ENCODE results near the gene DHCR24.

DHCR24 gene

DNA sequence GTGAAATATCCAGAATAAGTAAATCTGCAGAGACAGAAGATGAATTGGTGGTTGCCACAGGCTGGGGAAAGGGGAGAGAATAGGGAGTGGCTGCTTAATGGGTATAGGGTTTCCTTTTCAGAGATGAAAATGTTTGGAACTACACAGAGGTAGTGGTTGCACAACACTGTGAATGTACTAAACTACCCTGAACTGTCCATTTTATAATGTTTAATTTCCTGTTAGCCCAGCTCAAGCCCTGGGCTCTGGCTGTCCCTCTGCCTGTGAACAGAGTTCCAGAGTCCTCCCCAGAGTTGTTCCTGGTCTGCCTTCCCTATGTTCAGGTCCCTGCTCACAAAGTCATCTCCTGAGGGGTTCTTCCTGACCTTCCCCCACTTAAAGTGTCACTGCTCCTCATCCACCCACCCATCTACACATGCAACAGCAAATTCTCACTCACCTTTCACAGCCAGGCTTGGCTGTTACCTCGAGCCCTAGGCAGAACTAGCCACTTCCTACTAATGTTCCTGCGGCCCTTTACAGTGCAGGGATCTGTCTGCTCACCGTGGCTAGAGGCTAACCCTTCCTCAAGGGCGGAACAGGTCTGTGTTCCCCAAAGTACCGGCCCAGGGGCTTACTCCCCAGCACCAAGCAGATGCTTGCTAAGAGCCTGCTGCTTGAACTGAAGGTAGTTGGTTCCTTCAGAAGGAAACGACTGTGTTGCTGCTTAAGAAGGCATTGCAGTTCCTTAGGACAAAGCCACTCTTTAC is 22.4 kb downstream of the DHCR24 start:
- no peak for DNase-seq

DNA sequence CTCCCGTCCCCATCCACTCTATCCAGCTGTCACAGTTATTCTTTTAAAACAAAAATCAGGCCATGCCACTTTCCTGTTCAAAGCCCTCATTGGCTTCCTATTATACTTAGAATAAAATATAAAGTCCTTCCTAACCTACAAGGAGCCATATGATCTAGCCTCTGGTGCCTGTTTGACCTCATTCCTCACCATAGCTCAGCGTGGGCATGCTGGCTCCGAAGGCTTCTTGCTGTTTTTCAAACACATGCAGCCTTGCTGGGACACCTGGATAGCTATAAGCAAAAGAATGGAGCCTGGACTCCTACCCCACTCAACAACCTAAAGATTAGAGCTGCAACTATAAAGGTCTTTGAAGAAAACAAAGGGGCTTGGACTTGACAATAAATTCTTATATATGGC is 23.7 kb downstream of the DHCR24 start:
- no peak for DNase-seq

- DNase-seq = no peak
These were observed 25.8 kb downstream of the DHCR24 start for GRCh38 chr1:54861070-54861761.

DNA sequence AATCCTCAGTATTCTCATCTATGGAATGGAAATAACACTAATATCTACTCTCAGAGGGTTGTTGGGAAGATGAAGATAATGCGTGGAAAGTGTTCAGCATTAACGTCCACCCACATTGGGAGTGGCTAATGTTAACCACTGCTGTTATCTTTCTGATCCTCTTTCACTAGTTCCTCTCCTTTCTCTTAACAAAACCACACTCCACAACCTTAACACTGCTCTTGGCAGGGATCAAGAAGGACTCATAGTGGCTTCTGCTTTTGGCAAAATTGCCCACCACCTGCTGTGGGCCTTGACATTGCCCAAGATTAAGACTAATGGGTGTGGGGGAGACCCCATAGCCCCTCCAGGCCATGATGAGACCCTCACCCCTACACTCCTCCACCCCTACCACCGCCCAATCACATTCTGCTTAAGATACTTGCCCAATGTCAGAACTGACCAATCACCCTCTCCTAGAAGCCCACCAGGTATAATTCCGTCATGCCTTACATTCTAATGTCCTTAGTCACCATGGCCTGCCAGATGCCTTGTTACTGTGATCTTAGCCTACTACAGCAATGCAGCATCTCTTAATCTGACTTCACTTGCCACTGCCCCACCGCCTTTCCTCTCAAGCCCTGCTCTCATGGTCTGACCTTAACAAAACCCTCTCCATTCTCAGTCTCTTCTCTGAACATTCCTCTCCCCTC is 27.1 kb downstream of the DHCR24 start:
- no peak for DNase-seq

DNA sequence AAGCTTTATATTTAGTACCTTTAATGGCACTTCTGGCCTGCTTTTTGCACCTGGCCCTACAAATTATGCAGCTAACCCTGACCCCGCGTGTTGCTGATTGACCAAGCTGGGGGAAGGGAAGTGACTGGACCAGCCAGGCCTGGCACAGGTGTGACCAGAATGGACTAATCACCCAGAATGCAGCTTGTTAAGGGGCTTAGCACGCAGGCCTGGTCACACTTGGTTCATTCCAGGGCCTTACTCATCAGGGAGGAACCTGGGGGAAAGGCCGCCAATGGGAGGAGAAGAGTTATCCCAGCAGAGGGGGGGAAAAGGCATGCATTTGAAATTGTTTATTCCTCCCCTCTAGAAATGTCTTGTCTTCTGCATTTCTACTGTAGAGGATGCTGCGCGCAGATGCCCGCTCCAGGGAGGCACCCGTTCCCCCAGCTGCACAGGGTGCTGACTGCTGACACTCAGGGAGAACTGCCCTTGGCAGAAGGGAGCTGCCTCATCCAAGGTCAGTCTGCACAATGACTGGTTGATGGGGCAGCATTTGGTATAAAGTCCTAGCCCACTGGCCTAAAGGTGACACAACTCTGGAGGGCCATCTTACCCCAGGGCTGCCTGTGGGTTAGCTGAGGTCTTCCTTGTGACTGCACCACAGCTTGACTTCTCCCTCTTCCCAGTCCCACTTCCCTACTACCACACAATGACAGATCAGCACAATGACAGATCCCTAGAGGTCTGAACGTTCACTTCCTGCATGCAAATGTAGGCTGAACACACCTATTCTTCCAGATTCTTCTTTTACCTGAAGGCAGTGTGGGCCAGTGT is 29.0 kb downstream of the DHCR24 start:
- DNase-seq = no peak

- DNase-seq = no peak
These were observed 29.9 kb downstream of the DHCR24 start for GRCh38 chr1:54857141-54857540.

GRCh38 chr1:54854381-54855020 is 32.5 kb downstream of the DHCR24 start:
- DNase-seq = no peak

DNA sequence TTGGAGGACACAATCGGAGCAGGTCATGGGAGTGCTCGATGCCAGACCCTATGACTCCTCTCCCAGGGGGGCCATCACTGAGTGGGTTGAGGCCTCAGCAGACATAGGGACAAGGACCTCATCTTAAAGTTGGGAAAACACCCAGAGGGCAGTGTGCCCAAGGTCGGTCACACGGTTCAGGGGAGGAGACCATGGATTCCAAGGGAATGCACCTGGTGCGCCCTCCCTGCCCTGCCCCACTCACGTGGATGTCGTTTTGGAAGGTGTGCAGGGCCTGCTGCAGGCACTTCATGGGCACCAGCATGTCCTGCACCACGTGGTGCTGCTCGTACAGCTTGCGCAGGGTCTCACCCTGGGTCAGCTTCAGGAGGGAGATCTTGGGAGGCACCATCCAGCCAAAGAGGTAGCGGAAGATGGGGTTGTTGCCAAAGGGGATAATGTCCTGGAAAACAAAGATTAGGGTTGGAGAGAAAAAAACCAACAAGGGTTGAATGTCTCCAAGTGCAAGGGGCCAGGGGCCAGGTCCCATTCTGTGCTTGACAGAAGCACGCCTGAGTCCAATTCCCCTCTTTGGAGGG is 33.1 kb downstream of the DHCR24 start:
- DNase-seq = no peak

DNA sequence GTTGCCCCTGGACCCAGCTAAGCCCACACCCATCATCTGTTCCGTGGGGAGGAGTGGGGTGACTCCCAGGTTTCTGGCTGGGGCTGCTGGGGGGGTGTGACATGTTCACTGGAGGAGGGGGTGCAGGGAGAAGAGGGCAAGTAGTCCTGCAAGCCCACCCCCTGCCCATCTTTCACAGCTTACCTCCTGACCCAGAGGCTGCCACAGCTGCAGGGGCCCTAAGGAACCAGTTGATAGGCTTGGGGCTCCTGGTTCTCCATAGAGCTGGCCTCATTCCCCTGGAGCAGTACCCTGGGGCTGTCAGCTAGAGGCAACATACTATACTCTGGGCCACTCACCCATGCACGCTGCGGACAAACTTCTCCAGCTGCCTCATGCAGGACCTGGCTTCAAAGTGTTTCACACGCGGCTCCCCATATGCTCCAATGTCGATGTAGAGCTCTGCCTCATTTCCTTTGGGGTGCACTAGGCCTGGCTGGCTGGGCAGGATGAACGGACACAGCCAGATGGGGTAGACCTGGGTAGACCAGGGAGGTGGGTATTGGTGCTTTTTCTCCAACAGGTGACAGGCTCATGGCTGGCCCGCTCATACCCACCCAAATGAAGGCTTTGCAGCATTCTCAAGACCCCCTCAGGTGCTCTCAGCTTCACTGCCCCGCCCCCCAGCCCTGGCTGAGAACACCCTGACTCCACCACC is 33.8 kb downstream of the DHCR24 start:
- no peak for DNase-seq

GRCh38 chr1:54851936-54852524 is 35.0 kb downstream of the DHCR24 start:
- DNase-seq = no peak

DNA sequence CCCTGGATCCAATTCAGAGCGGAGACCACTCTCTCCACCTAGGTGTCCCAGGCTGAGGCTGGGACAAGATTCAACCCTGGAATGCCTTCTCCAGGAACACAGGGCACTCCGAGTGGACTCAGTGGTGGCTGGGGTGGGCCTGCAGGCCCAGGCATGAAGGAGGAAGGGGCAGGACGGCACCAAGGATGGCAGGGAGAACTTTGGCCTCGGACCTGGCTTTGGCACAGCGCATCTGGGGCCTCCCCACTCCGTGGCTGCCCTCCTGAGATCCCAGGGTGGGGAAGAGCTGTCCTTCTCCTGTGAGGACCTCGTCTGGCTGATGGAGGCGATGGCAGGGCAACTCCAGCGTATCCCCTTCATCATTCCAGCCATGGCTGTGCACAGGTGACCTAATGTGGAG is 35.6 kb downstream of the DHCR24 start:
- DNase-seq = no peak

- no peak for DNase-seq
These were observed 36.3 kb downstream of the DHCR24 start for GRCh38 chr1:54850737-54851136.

- DNase-seq = no peak
These were observed 36.8 kb downstream of the DHCR24 start for GRCh38 chr1:54850069-54850730.

- DNase-seq = no peak
These were observed 37.6 kb downstream of the DHCR24 start for GRCh38 chr1:54849219-54850068.

DNA sequence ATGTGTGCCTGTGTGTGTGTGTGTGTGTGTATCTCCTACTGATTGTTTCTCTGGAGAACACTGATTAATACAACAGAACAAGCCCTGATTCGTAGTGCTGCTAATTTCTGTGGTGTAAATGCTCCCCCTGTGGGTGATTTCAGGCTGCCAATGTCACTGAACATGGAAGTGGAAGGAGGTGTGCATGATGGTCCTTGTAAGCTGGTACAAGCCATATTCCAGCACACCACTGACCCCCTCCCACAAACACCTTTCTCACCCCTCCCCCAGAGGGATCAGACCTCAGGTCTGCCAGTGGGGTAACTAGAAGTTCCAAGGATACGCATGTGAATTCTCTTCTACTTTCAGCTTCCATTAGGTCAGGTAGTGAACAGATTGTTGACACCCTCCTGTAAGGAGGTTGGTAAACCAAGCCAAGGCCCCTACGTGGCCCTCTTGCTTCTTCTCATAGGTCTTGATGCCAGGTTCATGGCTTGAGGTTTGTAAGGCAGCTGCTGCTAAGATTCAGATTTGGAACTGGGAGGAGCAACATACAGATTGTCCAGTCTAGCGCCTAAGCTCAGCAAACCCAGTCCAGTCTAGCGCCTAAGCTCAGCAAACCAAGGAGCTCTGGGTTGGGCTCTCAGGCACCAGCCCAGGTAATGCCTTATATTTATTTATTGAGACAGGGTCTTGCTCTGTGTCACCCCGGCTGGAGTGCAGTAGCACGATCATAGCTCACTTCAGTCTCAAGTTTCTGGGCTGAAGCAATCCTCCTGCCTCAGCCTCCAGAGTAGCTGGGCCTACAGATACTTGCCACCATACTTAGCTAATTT is 38.7 kb downstream of the DHCR24 start:
- no peak for DNase-seq

GRCh38 chr1:54846716-54847284 is 40.2 kb downstream of the DHCR24 start:
- DNase-seq = no peak

DNA sequence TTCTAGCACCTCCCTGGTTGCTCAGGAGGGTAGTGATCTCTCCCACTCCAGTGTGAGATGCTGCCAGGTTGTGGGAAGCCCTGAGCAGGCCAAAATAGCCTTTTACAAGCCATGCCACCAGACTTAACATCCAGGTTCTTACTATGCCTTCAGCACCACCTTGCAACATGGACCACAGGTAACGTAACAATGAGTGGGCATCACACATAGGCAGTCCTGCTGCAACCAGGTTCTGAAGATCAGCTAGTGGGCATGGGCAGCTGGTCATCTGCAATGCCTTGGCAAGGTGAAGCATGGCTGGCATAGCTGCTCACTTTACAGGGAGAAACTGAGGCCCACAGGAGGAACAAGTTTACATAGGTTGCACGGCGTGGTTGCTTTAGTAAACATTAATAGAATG is 40.7 kb downstream of the DHCR24 start:
- DNase-seq = no peak

DNA sequence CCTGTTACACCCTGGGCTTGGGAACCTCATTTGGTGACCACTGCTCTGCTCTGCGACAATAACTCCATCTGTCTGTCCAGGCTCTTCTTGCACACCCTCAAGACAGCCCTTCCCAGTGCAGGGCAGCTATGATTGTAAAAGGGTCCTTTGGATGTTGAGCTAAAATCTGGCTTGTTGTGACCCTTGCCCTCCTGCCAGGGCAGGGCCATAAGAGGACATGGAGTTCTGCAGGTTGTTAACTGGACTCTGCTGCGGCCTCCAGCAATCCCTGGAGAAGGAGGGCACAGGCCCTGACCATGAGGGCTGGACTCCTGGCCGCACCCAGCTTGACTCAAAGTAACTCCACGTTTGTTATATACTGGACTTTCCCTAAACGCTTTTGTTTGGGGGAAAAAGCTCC is 41.2 kb downstream of the DHCR24 start:
- no peak for DNase-seq
